RWPE2 (cell line): ENCODE results near the gene TBPL2.
"Not testable (repeated sequence)": the region's sequence is repeated elsewhere in the genome, so short reads cannot be mapped to it uniquely, and the experiment has no call there.

ENCODE experiments used
- ATAC-seq: fragments of 200-7000 bp; cut with Tn5 transposase; 3 replicates; pipeline ENCODE4 v1.9.1; 2021; ENCODE audit warnings: low read depth
- DNase-seq: peaks from one replicate; pipeline ENCODE4 v3.0.0-alpha.2; 2020; ENCODE audit warnings: low spot score
- H3K27ac ChIP-seq: fragments of 450-650 bp; 2 replicates; pipeline ENCODE4 v1.5.1; 2017; ENCODE audit warnings: mild to moderate bottlenecking; ENCODE audit not compliant: poor library complexity, severe bottlenecking
- H3K27me3 ChIP-seq: fragments of 250-450 bp; sonication (Bioruptor Pico); 2 replicates; pipeline ENCODE4 v1.5.1; 2021; ENCODE audit warnings: mild to moderate bottlenecking, moderate library complexity; ENCODE audit not compliant: insufficient read depth, poor library complexity, severe bottlenecking
- H3K36me3 ChIP-seq: fragments of 250-450 bp; sonication (Bioruptor Pico); 2 replicates; pipeline ENCODE4 v1.5.1; 2020; ENCODE audit warnings: low read depth, mild to moderate bottlenecking, moderate library complexity
- H3K4me1 ChIP-seq: fragments of 250-450 bp; sonication (Bioruptor Pico); 2 replicates; pipeline ENCODE4 v1.5.1; 2021; ENCODE audit warnings: mild to moderate bottlenecking, moderate library complexity; ENCODE audit not compliant: insufficient read depth, poor library complexity, severe bottlenecking
- H3K4me3 ChIP-seq: fragments of 250-450 bp; sonication (Bioruptor Pico); 2 replicates; pipeline ENCODE4 v1.5.1; 2021; ENCODE audit warnings: mild to moderate bottlenecking, moderate library complexity; ENCODE audit not compliant: severe bottlenecking
- H3K9me3 ChIP-seq: fragments of 250-450 bp; sonication (Bioruptor Pico); 2 replicates; pipeline ENCODE4 v1.5.1; 2021; ENCODE audit warnings: mild to moderate bottlenecking, moderate library complexity; ENCODE audit not compliant: severe bottlenecking
- TF ChIP-seq, protein P1 (sequence below): fragments of 450-650 bp; IDR thresholded peaks from one replicate; pipeline ENCODE4 v1.5.1; 2017; ENCODE audit warnings: mild to moderate bottlenecking, moderate library complexity; ENCODE audit not compliant: poor library complexity, severe bottlenecking

TBPL2 gene

GRCh38 chr14:55426891-55427290 lies 13.5 kb downstream of the TBPL2 start:
- peak overlapping the region; percentile 22 for H3K27ac ChIP-seq
- H3K36me3 ChIP-seq = no peaks in the 10 kb centered on the region
- no peak for DNase-seq
- no peaks in the 10 kb centered on the region for H3K9me3 ChIP-seq
- TF ChIP-seq, protein P1, sequence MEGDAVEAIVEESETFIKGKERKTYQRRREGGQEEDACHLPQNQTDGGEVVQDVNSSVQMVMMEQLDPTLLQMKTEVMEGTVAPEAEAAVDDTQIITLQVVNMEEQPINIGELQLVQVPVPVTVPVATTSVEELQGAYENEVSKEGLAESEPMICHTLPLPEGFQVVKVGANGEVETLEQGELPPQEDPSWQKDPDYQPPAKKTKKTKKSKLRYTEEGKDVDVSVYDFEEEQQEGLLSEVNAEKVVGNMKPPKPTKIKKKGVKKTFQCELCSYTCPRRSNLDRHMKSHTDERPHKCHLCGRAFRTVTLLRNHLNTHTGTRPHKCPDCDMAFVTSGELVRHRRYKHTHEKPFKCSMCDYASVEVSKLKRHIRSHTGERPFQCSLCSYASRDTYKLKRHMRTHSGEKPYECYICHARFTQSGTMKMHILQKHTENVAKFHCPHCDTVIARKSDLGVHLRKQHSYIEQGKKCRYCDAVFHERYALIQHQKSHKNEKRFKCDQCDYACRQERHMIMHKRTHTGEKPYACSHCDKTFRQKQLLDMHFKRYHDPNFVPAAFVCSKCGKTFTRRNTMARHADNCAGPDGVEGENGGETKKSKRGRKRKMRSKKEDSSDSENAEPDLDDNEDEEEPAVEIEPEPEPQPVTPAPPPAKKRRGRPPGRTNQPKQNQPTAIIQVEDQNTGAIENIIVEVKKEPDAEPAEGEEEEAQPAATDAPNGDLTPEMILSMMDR = no peak
- no peak for ATAC-seq
- no peak overlapping the region for H3K4me3 ChIP-seq
- H3K4me1 ChIP-seq = peaks cover 9% of the 10 kb centered on the region
- H3K27me3 ChIP-seq = no peaks in the 10 kb centered on the region

GRCh38 chr14:55425091-55425490 lies 15.3 kb downstream of the TBPL2 start:
- Histone ChIP-seq H3K36me3 (no peaks in the 10 kb centered on the region), H3K27me3 (no peaks in the 10 kb centered on the region), H3K4me3 (no peak overlapping the region), H3K4me1 (peaks cover 9% of the 10 kb centered on the region), H3K9me3 (no peaks in the 10 kb centered on the region), H3K27ac (no peak overlapping the region)
- TF ChIP-seq, protein P1 = peak; percentile 31
- DNase-seq (no peak), ATAC-seq (no peak)

- no peak for ATAC-seq
- TF ChIP-seq, protein P1 = no peak
- Histone ChIP-seq H3K4me1 (peaks cover 6% of the 10 kb centered on the region), H3K36me3 (no peaks in the 10 kb centered on the region), H3K9me3 (no peaks in the 10 kb centered on the region), H3K4me3 (no peak overlapping the region), H3K27ac (no peak overlapping the region), H3K27me3 (no peaks in the 10 kb centered on the region)
- DNase-seq = no peak
Observed at GRCh38 chr14:55423969-55424368, 16.4 kb downstream of the TBPL2 start.

GRCh38 chr14:55422338-55422737 lies 18.1 kb downstream of the TBPL2 start:
- H3K4me1 ChIP-seq, ATAC-seq, H3K36me3 ChIP-seq, H3K9me3 ChIP-seq, DNase-seq, H3K27ac ChIP-seq, H3K27me3 ChIP-seq, H3K4me3 ChIP-seq: not testable (repeated sequence)

- DNase-seq (no peak), ATAC-seq (no peak)
- Histone ChIP-seq H3K27ac (no peak overlapping the region), H3K9me3 (no peaks in the 10 kb centered on the region), H3K4me3 (no peak overlapping the region), H3K27me3 (no peaks in the 10 kb centered on the region), H3K36me3 (no peaks in the 10 kb centered on the region), H3K4me1 (no peaks in the 10 kb centered on the region)
- TF ChIP-seq, protein P1 = no peak
Observed at GRCh38 chr14:55419663-55420062, 20.8 kb downstream of the TBPL2 start.
